Stomach smooth muscle (tissue), 2 donors: ENCODE results near the gene VWA5A.

ENCODE experiments used
- H3K27ac ChIP-seq: one replicate; pipeline ENCODE4 v1.7.0; 2013; ENCODE audit warnings: mild to moderate bottlenecking, low read length, inconsistent platforms
- H3K27me3 ChIP-seq, 2 donors: one replicate each; pipeline ENCODE4 v1.7.0; 2013; ENCODE audit warnings: low read length in 2 of 2; ENCODE audit not compliant: insufficient read depth in 2 of 2, control insufficient read depth in 1 of 2
- H3K36me3 ChIP-seq, 2 donors: one replicate each; pipeline ENCODE4 v1.7.0; 2013; ENCODE audit warnings: low read length in 2 of 2; ENCODE audit not compliant: control insufficient read depth in 2 of 2, insufficient read depth in 2 of 2
- H3K4me1 ChIP-seq: one replicate; pipeline ENCODE4 v1.7.0; 2013; ENCODE audit warnings: low read length; ENCODE audit not compliant: control insufficient read depth, insufficient read depth
- H3K4me3 ChIP-seq, 2 donors: one replicate each; pipeline ENCODE4 v1.7.0; 2013; ENCODE audit warnings: low read length in 2 of 2
- H3K9ac ChIP-seq, 2 donors: one replicate each; pipeline ENCODE4 v1.7.0; 2013; ENCODE audit warnings: low read length in 2 of 2, mild to moderate bottlenecking in 1 of 2
- H3K9me3 ChIP-seq, 2 donors: one replicate each; pipeline ENCODE4 v1.7.0; 2013; ENCODE audit warnings: low read length in 2 of 2; ENCODE audit not compliant: control insufficient read depth in 2 of 2
- donor health status: healthy.
- donor health status: Pancreatic carcinoma.

VWA5A gene

GRCh38 chr11:124193221-124194010 is 78.2 kb downstream of the VWA5A start:
- Histone ChIP-seq H3K27me3 (no peaks in the 10 kb centered on the region), H3K36me3 (no peaks in the 10 kb centered on the region), H3K9me3 (peaks cover 0 to 2% of the 10 kb centered on the region in 2 donors), H3K9ac (no peak overlapping the region), H3K27ac (no peak overlapping the region), H3K4me1 (no peaks in the 10 kb centered on the region), H3K4me3 (no peak overlapping the region)

GRCh38 chr11:124194293-124195188 is 79.3 kb downstream of the VWA5A start:
- H3K27ac ChIP-seq, result no peak overlapping the region
- peaks cover 0 to 2% of the 10 kb centered on the region in 2 donors for H3K9me3 ChIP-seq
- H3K4me3 ChIP-seq, result no peak overlapping the region
- no peaks in the 10 kb centered on the region for H3K27me3 ChIP-seq
- no peaks in the 10 kb centered on the region for H3K36me3 ChIP-seq
- H3K4me1 ChIP-seq, result no peaks in the 10 kb centered on the region
- H3K9ac ChIP-seq, result no peak overlapping the region

- Histone ChIP-seq H3K27ac (no peak overlapping the region), H3K9ac (no peak overlapping the region), H3K27me3 (no peaks in the 10 kb centered on the region), H3K4me3 (no peak overlapping the region), H3K9me3 (peaks cover 0 to 2% of the 10 kb centered on the region in 2 donors), H3K36me3 (no peaks in the 10 kb centered on the region), H3K4me1 (no peaks in the 10 kb centered on the region)
Measured at GRCh38 chr11:124195189-124195734, 80.0 kb downstream of the VWA5A start.
